SK-MEL-5 (cell line): Measurements from ENCODE around the gene DAZ2. TPM values are rescaled to one million over a fixed set of nuclear protein-coding genes. Genes with fewer than 3 reads are reported as not detected.
"Not testable (repeated sequence)": the region's sequence is repeated elsewhere in the genome, so short reads cannot be mapped to it uniquely, and the experiment has no call there.

Source experiments
- DNase-seq: peaks from one replicate; pipeline ENCODE4 v3.0.0-alpha.2; 2016; ENCODE audit warnings: low read depth, low spot score
- in situ Hi-C: cut with HindIII; loops from 2 replicates; pipeline ENCODE4 v1.10.0; 2016; ENCODE audit warnings: low sequenced_read_pairs, high pct_unique_total_duplicates, low pct_unique_long_range_greater_than_20kb
- polyA plus RNA-seq, 2 experiments: library from polyadenylated mRNA; depleted of rRNA; stranded (reverse); fragments of >200 nt; gene quantifications; 2 replicates each; pipeline ENCODE4 v1.2.3, GENCODE V29; 2015
- total RNA-seq: library from RNA; depleted of rRNA; stranded (reverse); fragments of >200 nt; shearing (Covaris generic); gene quantifications from 2 replicates; pipeline ENCODE4 v1.2.3, GENCODE V29; 2014; rRNA removed

DAZ2 gene
- not detected in 2 replicates for total RNA-seq
- not detected in 2 replicates for polyA plus RNA-seq (2015; cell fraction: cytosol; rRNA removed)
- not detected in 2 replicates for polyA plus RNA-seq (2015; cell fraction: nucleus; rRNA removed)

- in situ Hi-C loops, DNase-seq: not testable (repeated sequence)
Observed at GRCh38 chrY:23219233-23219632, at the start of gene DAZ2. TSS of gene DAZ2 (plus strand) at chrY:23219533. CDS start at chrY:23219741, 208 bp downstream.

- DNase-seq, in situ Hi-C loops: not testable (repeated sequence)
Observed at GRCh38 chrY:23198908-23199307, 20.4 kb upstream of the DAZ2 start, which contains the start of gene DAZ1. TSS of gene DAZ1 (minus strand) at chrY:23199008. CDS start at chrY:23198800, 208 bp downstream.

- DNase-seq, in situ Hi-C loops: not testable (repeated sequence)
Observed at GRCh38 chrY:23207455-23207854, 11.9 kb upstream of the DAZ2 start.

- DNase-seq, in situ Hi-C loops: not testable (repeated sequence)
Observed at GRCh38 chrY:23209802-23210495, 9.4 kb upstream of the DAZ2 start.

GRCh38 chrY:23210681-23211080 lies 8.7 kb upstream of the DAZ2 start:
- DNase-seq, in situ Hi-C loops: not testable (repeated sequence)

Other genes starting within 250 kb of the DAZ2 start
- not detected in 2 replicates for gene BPY2, start 235.3 kb upstream of the DAZ2 start, total RNA-seq
- gene DAZ1, start 20.5 kb upstream of the DAZ2 start, total RNA-seq: not detected in 2 replicates